ENCODE results near the gene RETREG3. TPM values are rescaled to one million over a fixed set of nuclear protein-coding genes. Genes with fewer than 3 reads are reported as not detected.

Gene RETREG3
- total and polyA plus RNA-seq, 2 of the 13 experiments (the other 11 are each of a cell fraction or from before 2014, with no cell fraction given): 47.0 to 55.8 TPM

GRCh38 chr17:42535155-42536047 lies 73.8 kb downstream of the RETREG3 start (continued):
- TF ChIP-seq NFAT5 (CRISPR knock-in tag; IDR thresholded peaks at IDR 0.05): no peak
- TF ChIP-seq NAIF1 (CRISPR knock-in tag; IDR thresholded peaks at IDR 0.05; ENCODE audit: borderline replicate concordance): no peak
- no peak for TF ChIP-seq AHR (CRISPR knock-in tag; IDR thresholded peaks at IDR 0.05)
- TF ChIP-seq HOXA7 (CRISPR knock-in tag; IDR thresholded peaks at IDR 0.05): no peak
- TF ChIP-seq CREBL2 (CRISPR knock-in tag; IDR thresholded peaks at IDR 0.05; ENCODE audit: borderline replicate concordance): no peak
- peak; percentile 30; the same call in 1 of the 2 replicates for TF ChIP-seq CTCF (CRISPR knock-in tag; IDR thresholded peaks at IDR 0.05)
- no peak for TF ChIP-seq THAP8 (CRISPR knock-in tag; IDR thresholded peaks at IDR 0.05; ENCODE audit: borderline replicate concordance)
- 0 out of 2 replicates have a peak, but pooled peaks have one; percentile 17 for TF ChIP-seq ZBTB46 (CRISPR knock-in tag; IDR thresholded peaks at IDR 0.05; ENCODE audit: borderline replicate concordance)
- no peak for TF ChIP-seq PCBP2 (optimal IDR thresholded peaks at IDR 0.05; ENCODE audit: low read depth, low read length, poor library complexity, severe bottlenecking)
- no peak for TF ChIP-seq ZBTB34 (CRISPR knock-in tag; IDR thresholded peaks at IDR 0.05)
- 0 out of 2 replicates have a peak, but pooled peaks have one; percentile 58 for TF ChIP-seq ZNF567 (CRISPR knock-in tag; IDR thresholded peaks at IDR 0.05; ENCODE audit: borderline replicate concordance)
- TF ChIP-seq ONECUT2 (CRISPR knock-in tag; IDR thresholded peaks at IDR 0.05): no peak
- no peak for TF ChIP-seq ZFYVE20 (CRISPR knock-in tag; IDR thresholded peaks at IDR 0.05; ENCODE audit: borderline replicate concordance, low read depth)

All from HepG2 (cell line).